Loucy (cell line): ENCODE measurements around the gene ZG16.

ENCODE experiments used
- H2AFZ ChIP-seq: fragments of 200-600 bp; sonication (generic); 2 replicates; pipeline ENCODE4 v1.6.0; 2016; ENCODE audit warnings: antibody characterized with exemption, mild to moderate bottlenecking, low read length, moderate library complexity
- H3F3A ChIP-seq: fragments of 200-600 bp; 2 replicates; pipeline ENCODE4 v1.6.0; 2016; ENCODE audit warnings: antibody characterized with exemption, low read depth, mild to moderate bottlenecking
- H3K27me3 ChIP-seq: fragments of 200-600 bp; sonication (generic); 2 replicates; pipeline ENCODE4 v1.6.1; 2014; ENCODE audit warnings: low read length, mild to moderate bottlenecking; ENCODE audit not compliant: insufficient read depth, poor library complexity, severe bottlenecking
- H3K36me3 ChIP-seq: fragments of 200-600 bp; sonication (generic); 2 replicates; pipeline ENCODE4 v1.6.1; 2016; ENCODE audit warnings: low read length; ENCODE audit not compliant: insufficient read depth
- H3K4me1 ChIP-seq: fragments of 200-600 bp; sonication (generic); 2 replicates; pipeline ENCODE4 v1.5.1; 2014; ENCODE audit warnings: low read length, mild to moderate bottlenecking; ENCODE audit not compliant: insufficient read depth, poor library complexity, severe bottlenecking
- H3K4me2 ChIP-seq: fragments of 200-600 bp; sonication (generic); 2 replicates; pipeline ENCODE4 v1.6.0; 2014; ENCODE audit warnings: antibody characterized with exemption, low read length, low read depth, mild to moderate bottlenecking; ENCODE audit not compliant: poor library complexity, severe bottlenecking
- H3K4me3 ChIP-seq: fragments of 200-600 bp; sonication (generic); 2 replicates; pipeline ENCODE4 v1.5.1; 2014; ENCODE audit warnings: low read length, mild to moderate bottlenecking, mixed read lengths; ENCODE audit not compliant: poor library complexity, severe bottlenecking
- H3K79me2 ChIP-seq: fragments of 200-600 bp; sonication (generic); 2 replicates; pipeline ENCODE4 v1.6.1; 2014; ENCODE audit warnings: low read length; ENCODE audit not compliant: insufficient read depth
- H3K9ac ChIP-seq: fragments of 200-600 bp; sonication (generic); 2 replicates; pipeline ENCODE4 v1.6.0; 2014; ENCODE audit warnings: mild to moderate bottlenecking, low read depth, low read length, moderate library complexity; ENCODE audit not compliant: poor library complexity, severe bottlenecking
- H3K9me2 ChIP-seq: fragments of 200-600 bp; sonication (generic); replicated peaks from 2 replicates; pipeline ENCODE4 v1.6.1; 2016; ENCODE audit warnings: low read depth, low read length, mixed read lengths
- H3K9me3 ChIP-seq: fragments of 200-600 bp; sonication (generic); 2 replicates; pipeline ENCODE4 v1.6.1; 2014; ENCODE audit warnings: mild to moderate bottlenecking, antibody characterized with exemption, low read length, low read depth; ENCODE audit not compliant: insufficient read depth
- H4K20me1 ChIP-seq: fragments of 200-600 bp; sonication (generic); 2 replicates; pipeline ENCODE4 v1.6.0; 2014; ENCODE audit warnings: antibody characterized with exemption, low read length, mild to moderate bottlenecking; ENCODE audit not compliant: insufficient read depth, poor library complexity, severe bottlenecking
- EZH2phosphoT487 ChIP-seq: fragments of 200-600 bp; IDR thresholded peaks from 2 replicates; pipeline ENCODE4 v1.6.1; 2018; ENCODE audit warnings: antibody characterized with exemption, mild to moderate bottlenecking, moderate library complexity, borderline replicate concordance
- TF ChIP-seq, protein P1 (sequence below): fragments of 200-600 bp; sonication (generic); conservative IDR thresholded peaks from 2 replicates; pipeline ENCODE4 v1.5.1; 2014; ENCODE audit warnings: mild to moderate bottlenecking, antibody characterized with exemption, low read length

ZG16 gene

DNA sequence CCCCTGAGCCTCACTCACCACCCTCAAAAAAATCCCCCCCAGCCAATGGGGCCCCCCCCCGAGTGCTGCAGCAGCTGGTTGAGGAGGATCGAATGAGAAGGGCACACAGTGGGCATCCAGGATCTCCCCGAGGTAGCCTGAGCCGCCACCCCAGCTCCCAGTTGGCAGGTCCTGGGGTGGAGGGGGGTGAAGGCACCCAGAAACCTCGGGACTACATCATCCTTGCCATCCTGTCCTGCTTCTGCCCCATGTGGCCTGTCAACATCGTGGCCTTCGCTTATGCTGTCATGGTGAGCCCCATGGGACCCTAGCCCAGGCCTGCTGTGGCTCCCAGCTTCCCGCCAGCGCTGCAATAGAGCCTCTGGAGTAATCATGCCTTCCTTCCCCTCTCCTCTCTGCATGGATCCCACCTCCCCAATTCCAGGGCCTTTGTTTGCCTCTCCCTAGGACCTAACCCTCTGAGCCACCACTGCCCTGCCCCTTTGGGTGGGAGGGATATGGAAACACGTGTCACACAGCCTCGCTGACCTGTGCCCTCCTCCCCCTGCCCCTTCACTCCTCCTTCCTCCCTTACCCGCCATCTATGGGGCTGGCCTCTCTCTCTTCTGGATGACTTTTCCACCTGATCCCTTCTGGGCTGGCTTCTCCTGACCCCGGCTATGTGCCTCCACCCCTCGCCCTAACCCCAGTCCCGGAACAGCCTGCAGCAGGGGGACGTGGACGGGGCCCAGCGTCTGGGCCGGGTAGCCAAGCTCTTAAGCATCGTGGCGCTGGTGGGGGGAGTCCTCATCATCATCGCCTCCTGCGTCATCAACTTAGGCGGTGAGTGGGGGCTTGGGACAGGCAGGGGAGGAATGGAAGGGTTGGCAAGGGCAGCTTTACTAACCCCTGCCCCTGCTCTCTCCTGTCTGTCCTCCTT lies 35.8 kb downstream of the ZG16 start:
- peak overlapping the region; percentile 86 for H3K9ac ChIP-seq
- H3K4me3 ChIP-seq = no peak overlapping the region
- peaks cover 46% of the 10 kb centered on the region for H3K79me2 ChIP-seq
- no peaks in the 10 kb centered on the region for H3K9me3 ChIP-seq
- TF ChIP-seq, protein P1, sequence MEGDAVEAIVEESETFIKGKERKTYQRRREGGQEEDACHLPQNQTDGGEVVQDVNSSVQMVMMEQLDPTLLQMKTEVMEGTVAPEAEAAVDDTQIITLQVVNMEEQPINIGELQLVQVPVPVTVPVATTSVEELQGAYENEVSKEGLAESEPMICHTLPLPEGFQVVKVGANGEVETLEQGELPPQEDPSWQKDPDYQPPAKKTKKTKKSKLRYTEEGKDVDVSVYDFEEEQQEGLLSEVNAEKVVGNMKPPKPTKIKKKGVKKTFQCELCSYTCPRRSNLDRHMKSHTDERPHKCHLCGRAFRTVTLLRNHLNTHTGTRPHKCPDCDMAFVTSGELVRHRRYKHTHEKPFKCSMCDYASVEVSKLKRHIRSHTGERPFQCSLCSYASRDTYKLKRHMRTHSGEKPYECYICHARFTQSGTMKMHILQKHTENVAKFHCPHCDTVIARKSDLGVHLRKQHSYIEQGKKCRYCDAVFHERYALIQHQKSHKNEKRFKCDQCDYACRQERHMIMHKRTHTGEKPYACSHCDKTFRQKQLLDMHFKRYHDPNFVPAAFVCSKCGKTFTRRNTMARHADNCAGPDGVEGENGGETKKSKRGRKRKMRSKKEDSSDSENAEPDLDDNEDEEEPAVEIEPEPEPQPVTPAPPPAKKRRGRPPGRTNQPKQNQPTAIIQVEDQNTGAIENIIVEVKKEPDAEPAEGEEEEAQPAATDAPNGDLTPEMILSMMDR = no peak
- TF ChIP-seq EZH2phosphoT487 = no peak
- peaks cover 25% of the 10 kb centered on the region for H4K20me1 ChIP-seq
- peaks cover 4% of the 10 kb centered on the region; the same call in 1 of the 2 replicates for H3F3A ChIP-seq
- H3K4me1 ChIP-seq = peaks cover 46% of the 10 kb centered on the region
- no peaks in the 10 kb centered on the region for H3K9me2 ChIP-seq
- no peaks in the 10 kb centered on the region for H3K27me3 ChIP-seq
- peak overlapping the region; percentile 97 for H3K4me2 ChIP-seq
- H3K36me3 ChIP-seq = peaks cover 22% of the 10 kb centered on the region; the same call in 1 of the 2 replicates
- H2AFZ ChIP-seq = no peak overlapping the region

DNA sequence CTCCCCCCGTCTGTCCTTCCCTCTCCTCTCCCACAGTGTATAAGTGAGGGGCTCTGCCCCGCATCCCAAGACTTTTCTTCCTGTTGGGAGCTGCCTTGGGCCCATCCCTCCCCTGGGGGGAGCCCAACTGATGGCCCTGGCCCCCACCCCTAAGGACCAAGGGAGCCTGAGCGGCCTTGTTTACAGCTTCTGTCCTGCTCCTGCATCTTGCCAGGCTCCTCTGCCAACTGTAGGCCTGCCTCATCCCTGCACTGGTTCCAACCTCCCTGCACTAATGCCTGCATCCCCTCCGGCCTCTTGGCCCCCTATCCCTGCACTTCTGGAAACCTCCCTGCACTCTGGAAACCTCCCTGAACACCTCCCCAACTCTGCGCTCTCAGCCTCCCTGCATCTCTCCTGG lies 36.5 kb downstream of the ZG16 start:
- TF ChIP-seq, protein P1 = no peak
- no peak for TF ChIP-seq EZH2phosphoT487
- H3K9ac ChIP-seq = peak overlapping the region; percentile 86
- H3K36me3 ChIP-seq = peaks cover 16% of the 10 kb centered on the region; the same call in 1 of the 2 replicates
- no peaks in the 10 kb centered on the region for H3K9me3 ChIP-seq
- H3K4me1 ChIP-seq = peaks cover 45% of the 10 kb centered on the region
- peaks cover 4% of the 10 kb centered on the region; the same call in 1 of the 2 replicates for H3F3A ChIP-seq
- H3K79me2 ChIP-seq = peaks cover 46% of the 10 kb centered on the region
- H3K4me3 ChIP-seq = peak overlapping the region; percentile 93
- peak overlapping the region; percentile 97 for H3K4me2 ChIP-seq
- H3K27me3 ChIP-seq = no peaks in the 10 kb centered on the region
- no peaks in the 10 kb centered on the region for H3K9me2 ChIP-seq
- peaks cover 23% of the 10 kb centered on the region for H4K20me1 ChIP-seq
- H2AFZ ChIP-seq = no peak overlapping the region

DNA sequence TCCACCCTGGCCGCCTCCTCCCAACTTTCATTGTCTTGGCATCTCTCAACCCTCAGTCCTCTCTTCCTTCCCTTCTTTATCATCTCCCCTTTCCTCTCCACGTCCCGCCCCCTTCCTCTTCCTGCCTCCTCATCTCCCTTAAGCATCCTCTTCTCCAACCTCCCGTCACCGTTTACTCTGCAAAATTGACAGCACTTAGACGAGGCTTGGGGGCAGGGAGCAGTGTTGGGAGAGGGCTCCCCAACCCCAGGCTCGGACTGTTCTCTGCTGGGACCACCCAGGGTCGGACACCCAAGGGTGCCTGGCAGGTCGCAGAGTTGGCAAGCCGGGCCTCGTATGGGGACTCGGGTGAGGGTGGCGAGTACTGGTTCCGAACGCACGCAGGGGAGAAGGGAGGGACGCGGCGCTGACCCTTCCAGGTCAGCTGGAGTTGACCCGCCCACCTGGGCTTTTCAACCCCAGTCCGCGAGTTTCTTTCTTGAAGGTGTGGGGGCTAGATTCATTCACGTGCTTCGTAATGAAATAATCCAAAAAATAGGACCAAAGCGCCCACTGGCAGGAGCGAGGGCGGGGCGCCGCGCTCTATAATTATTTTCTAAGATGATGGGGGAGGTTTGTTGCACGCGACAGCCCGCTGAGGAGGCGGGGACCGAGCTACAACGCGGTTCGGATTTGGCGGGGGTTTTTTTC lies 37.1 kb downstream of the ZG16 start:
- peaks cover 22% of the 10 kb centered on the region for H4K20me1 ChIP-seq
- peaks cover 11% of the 10 kb centered on the region; the same call in 1 of the 2 replicates for H3K36me3 ChIP-seq
- H3K9me3 ChIP-seq = no peaks in the 10 kb centered on the region
- H3K4me2 ChIP-seq = peak overlapping the region; percentile 97
- peaks cover 46% of the 10 kb centered on the region for H3K4me1 ChIP-seq
- TF ChIP-seq, protein P1 = no peak
- TF ChIP-seq EZH2phosphoT487 = no peak
- H3F3A ChIP-seq = peaks cover 4% of the 10 kb centered on the region; the same call in 1 of the 2 replicates
- peak overlapping the region; percentile 93 for H3K4me3 ChIP-seq
- 0 out of 2 replicates have a peak overlapping the region, but pooled peaks have one; percentile 16 for H2AFZ ChIP-seq
- no peaks in the 10 kb centered on the region for H3K27me3 ChIP-seq
- peak overlapping the region; percentile 86 for H3K9ac ChIP-seq
- peaks cover 46% of the 10 kb centered on the region for H3K79me2 ChIP-seq
- H3K9me2 ChIP-seq = no peaks in the 10 kb centered on the region
